LNCAP (cell line): Measurements from ENCODE around the gene AEBP2.

Experiments used
- CTCF ChIP-seq: fragments of 450-650 bp; IDR thresholded peaks from 2 replicates; pipeline ENCODE4 v1.5.1; 2017; ENCODE audit warnings: mild to moderate bottlenecking

Gene AEBP2

GRCh38 chr12:19415563-19415962, 23.7 kb upstream of the AEBP2 start:
- no peak for TF ChIP-seq CTCF

- no peak for TF ChIP-seq CTCF
These were observed 20.2 kb upstream of the AEBP2 start for GRCh38 chr12:19419086-19419485.

DNA sequence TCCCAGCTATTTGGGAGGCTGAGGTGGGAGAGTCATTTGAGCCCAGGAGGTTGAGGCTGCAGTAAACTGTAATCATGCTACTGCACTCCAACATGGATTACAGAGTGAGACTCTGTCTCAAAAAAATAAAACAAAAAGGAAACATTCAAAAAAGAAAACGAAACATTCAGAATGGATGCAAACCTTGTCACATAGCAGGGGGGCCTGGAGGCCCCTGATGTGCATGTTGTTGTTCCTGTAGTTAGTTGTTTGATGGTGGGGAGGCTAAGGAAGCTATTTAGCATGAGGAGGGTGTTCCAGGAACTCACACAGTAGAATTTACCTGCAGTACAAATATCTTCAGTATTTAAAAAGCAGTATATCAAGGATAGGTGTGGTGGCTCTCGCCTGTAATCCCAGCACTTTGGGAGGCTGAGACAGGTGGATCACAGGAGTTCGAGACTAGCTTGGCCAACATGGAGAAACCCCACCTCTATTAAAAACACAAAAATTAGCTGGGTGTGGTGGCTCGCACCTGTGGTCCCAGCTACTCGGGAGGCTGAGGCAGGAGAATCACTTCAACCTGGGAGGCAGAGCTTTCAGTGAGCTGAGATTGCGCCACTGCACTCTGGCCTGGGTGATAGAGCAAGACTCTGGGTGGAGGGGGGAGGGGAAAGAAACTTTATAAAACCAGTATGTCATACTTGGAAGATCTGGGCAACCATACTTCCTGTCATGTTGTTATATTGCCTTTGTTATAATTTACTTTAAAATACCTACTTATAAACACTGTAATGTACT, 17.6 kb upstream of the AEBP2 start:
- TF ChIP-seq CTCF = no peak

- no peak for TF ChIP-seq CTCF
These were observed 15.9 kb upstream of the AEBP2 start for GRCh38 chr12:19423166-19423930.

GRCh38 chr12:19428246-19428645, 11.0 kb upstream of the AEBP2 start:
- TF ChIP-seq CTCF = no peak

- TF ChIP-seq CTCF = no peak
These were observed 8.3 kb upstream of the AEBP2 start for GRCh38 chr12:19430988-19431387.

DNA sequence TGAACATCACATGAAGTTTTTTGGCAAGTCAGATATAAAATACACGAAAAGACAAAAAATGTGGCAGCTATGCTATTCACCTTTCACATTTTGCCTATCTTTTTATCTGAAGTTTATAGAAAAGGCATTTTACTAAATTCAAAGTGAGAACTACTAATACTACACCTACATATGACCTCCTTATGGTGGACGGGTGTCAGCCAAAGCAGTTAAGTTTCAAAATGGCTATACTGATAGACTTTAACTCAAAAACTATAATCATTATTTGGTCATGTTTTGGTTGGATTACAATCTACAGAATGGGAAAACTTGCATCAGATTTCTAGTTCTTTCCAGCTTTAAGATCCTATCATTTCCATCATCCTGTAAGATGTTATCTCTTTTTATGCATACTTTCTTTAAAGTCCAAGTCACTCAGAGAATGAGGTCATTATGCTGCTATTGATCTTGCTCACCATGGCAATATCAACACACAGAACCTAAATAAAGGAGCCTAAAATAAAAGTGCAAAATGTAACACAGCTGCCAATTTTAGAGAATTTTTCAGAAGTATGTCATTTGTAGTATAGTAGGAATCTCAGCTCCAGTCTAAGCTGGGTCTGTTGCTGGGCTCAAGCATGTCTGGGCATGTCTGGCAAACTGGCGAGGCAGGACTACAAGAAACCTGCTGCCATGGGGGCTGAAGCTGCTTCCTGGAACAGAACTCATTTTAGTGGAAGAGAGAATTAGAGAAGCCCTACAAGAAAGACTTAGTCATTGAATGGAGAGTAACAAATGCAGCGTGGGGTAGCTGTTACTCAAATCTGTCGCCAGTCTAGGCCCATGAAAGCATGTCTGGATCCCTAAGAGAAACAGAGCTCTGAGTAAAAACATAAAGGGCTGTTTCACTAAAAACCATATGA, 7.6 kb upstream of the AEBP2 start:
- TF ChIP-seq CTCF = no peak
